Lung (tissue), 12 donors: ENCODE measurements around the gene FNIP1. TPM values are rescaled to one million over a fixed set of nuclear protein-coding genes. Genes with fewer than 3 reads are reported as not detected.

Experiments
- ATAC-seq: fragments of 200-7000 bp; cut with Tn5 transposase; one replicate; pipeline ENCODE4 v1.9.1; 2020; ENCODE audit warnings: moderate number of reproducible peaks; ENCODE audit not compliant: insufficient read depth, low FRiP score
- DNase-seq, 3 donors: peaks; one replicate each; pipeline ENCODE4 v3.0.0-alpha.2; 2013 to 2017
- H3K27ac ChIP-seq, 2 donors: one replicate each; pipeline ENCODE4 v1.5.1; 2013; ENCODE audit warnings: mild to moderate bottlenecking in 2 of 2, moderate library complexity in 2 of 2, control low read depth in 1 of 2, inconsistent platforms in 1 of 2, low read depth in 1 of 2, low read length in 1 of 2
- H3K27me3 ChIP-seq, 3 donors: one replicate each; pipeline ENCODE4 v1.5.1; 2013; ENCODE audit warnings: low read length in 2 of 3; ENCODE audit not compliant: control insufficient read depth in 3 of 3, insufficient read depth in 3 of 3
- H3K36me3 ChIP-seq, 4 donors: one replicate each; pipeline ENCODE4 v1.5.1; 2013; ENCODE audit warnings: low read length in 4 of 4, mild to moderate bottlenecking in 1 of 4, moderate library complexity in 1 of 4; ENCODE audit not compliant: control insufficient read depth in 4 of 4, insufficient read depth in 4 of 4
- H3K4me1 ChIP-seq, 5 donors: one replicate each; pipeline ENCODE4 v1.5.1; 2013; ENCODE audit warnings: low read length in 5 of 5, mild to moderate bottlenecking in 2 of 5, moderate library complexity in 1 of 5; ENCODE audit not compliant: control insufficient read depth in 5 of 5, insufficient read depth in 5 of 5
- H3K4me3 ChIP-seq: one replicate; pipeline ENCODE4 v1.5.1; 2013; ENCODE audit warnings: mild to moderate bottlenecking, control low read depth, moderate library complexity
- H3K9ac ChIP-seq, 2 donors: one replicate each; pipeline ENCODE4 v1.5.1; 2013; ENCODE audit warnings: low read length in 2 of 2, control low read depth in 1 of 2; ENCODE audit not compliant: insufficient read depth in 1 of 2
- H3K9me3 ChIP-seq, 4 donors: one replicate each; pipeline ENCODE4 v1.5.1; 2013; ENCODE audit warnings: low read length in 3 of 4, mild to moderate bottlenecking in 1 of 4, moderate library complexity in 1 of 4; ENCODE audit not compliant: control insufficient read depth in 4 of 4, insufficient read depth in 3 of 4
- CTCF ChIP-seq: IDR thresholded peaks from 2 replicates; pipeline ENCODE4 v1.5.1; 2012; ENCODE audit warnings: mild to moderate bottlenecking; ENCODE audit errors: control extremely low read depth, extremely low read depth
- WGBS, 2 donors: extraction: QIAGEN DNeasy Blood & Tissue Kit; methylation state at CpG; one replicate each; pipeline ENCODE4 v1.1.7; 2013; 5-methylcytosine and 5-hydroxymethylcytosine counted together
- polyA plus RNA-seq, 2 donors: library from polyadenylated mRNA; stranded (reverse); fragments of 200-250 nt; gene quantifications; one replicate each; pipeline ENCODE4 v1.2.1, GENCODE V29; 2013
- total RNA-seq, 2 donors: library from RNA; depleted of rRNA in 1 of 2; stranded (reverse); fragments of >200 nt in 1 of 2; gene quantifications; one replicate each; pipeline ENCODE4 v1.2.1, GENCODE V29; 2014 to 2021
- donor health status: control.
- donor health status: control.
- donor health status: Bipolar disorder and iron deficiency.
- donor health status: healthy.
- donor health status: DM: yes; HTN: yes; CAD: no.

The FNIP1 gene
- total and polyA plus RNA-seq, 4 donors = 5.0 to 98.3 (median 22.6) TPM

GRCh38 chr5:131716650-131717049, 80.2 kb downstream of the FNIP1 start:
- Histone ChIP-seq H3K9me3 (peaks cover 0 to 4% (median 0%) of the 10 kb centered on the region in 4 donors), H3K4me3 (no peak overlapping the region), H3K27me3 (no peaks in the 10 kb centered on the region), H3K9ac (no peak overlapping the region), H3K36me3 (peaks cover 5 to 23% (median 13%) of the 10 kb centered on the region in 4 donors), H3K4me1 (peaks cover 0 to 3% (median 0%) of the 10 kb centered on the region in 5 donors), H3K27ac (no peak overlapping the region)
- ATAC-seq = no peak
- DNase-seq = no peak
- TF ChIP-seq CTCF = no peak

GRCh38 chr5:131710391-131710790, 86.4 kb downstream of the FNIP1 start:
- no peak for TF ChIP-seq CTCF
- Histone ChIP-seq H3K27me3 (no peaks in the 10 kb centered on the region), H3K9me3 (no peaks in the 10 kb centered on the region), H3K9ac (no peak overlapping the region), H3K27ac (no peak overlapping the region), H3K36me3 (peaks cover 5 to 28% (median 18%) of the 10 kb centered on the region in 4 donors), H3K4me3 (no peak overlapping the region), H3K4me1 (no peaks in the 10 kb centered on the region)
- DNase-seq = no peak
- 89 to 93% methylated on average over 8 of the region's 8 CpGs for WGBS, 2 donors
- no peak for ATAC-seq

- no peak for DNase-seq
- WGBS, 2 donors = 89 to 91% methylated on average over 3 of the region's 3 CpGs
- peaks cover 5 to 21% (median 13%) of the 10 kb centered on the region in 4 donors for H3K36me3 ChIP-seq
These were observed 87.8 kb downstream of the FNIP1 start for GRCh38 chr5:131709043-131709442.

More at GRCh38 chr5:131709043-131709442, 87.8 kb downstream of the FNIP1 start:
- Histone ChIP-seq H3K27ac (no peak overlapping the region), H3K4me1 (no peaks in the 10 kb centered on the region), H3K9me3 (no peaks in the 10 kb centered on the region), H3K4me3 (no peak overlapping the region), H3K27me3 (no peaks in the 10 kb centered on the region), H3K9ac (no peak overlapping the region)
- no peak for TF ChIP-seq CTCF
- ATAC-seq = no peak
